OCI-LY1 (cell line): ENCODE data around the gene TAAR6.

ENCODE experiments used
- CTCF ChIP-seq: fragments of 200-600 bp; sonication (generic), shearing (Covaris generic); IDR thresholded peaks from 2 replicates; pipeline ENCODE4 v1.5.1; 2017; ENCODE audit warnings: mild to moderate bottlenecking, antibody characterized with exemption, low read length, moderate library complexity, mixed read lengths
- EZH2 ChIP-seq: fragments of 200-600 bp; sonication (generic), shearing (Covaris generic); IDR thresholded peaks from 2 replicates; pipeline ENCODE4 v1.8.0; 2017; ENCODE audit warnings: borderline replicate concordance, mixed run types, mild to moderate bottlenecking, antibody characterized with exemption, low read length, moderate library complexity, mixed read lengths

GRCh38 chr6:132587424-132587823 lies 17.3 kb downstream of the TAAR6 start:
- TF ChIP-seq CTCF (no peak), EZH2 (no peak)
